Spleen (tissue), 7 donors: Measurements from ENCODE around the gene PLS3.

Experiments
- POLR2A ChIP-seq, 3 donors: fragments of 450-650 bp; IDR thresholded peaks; one replicate each; pipeline ENCODE4 v1.5.1; 2017; ENCODE audit warnings: antibody characterized with exemption in 3 of 3, mild to moderate bottlenecking in 1 of 3
- TF ChIP-seq, protein P1 (sequence below), 11 experiments: fragments of 200-600 bp in 7 of 11; fragments of 450-650 bp in 4 of 11; sonication (generic) in 4 of 11; IDR thresholded peaks in 8 of 11; conservative IDR thresholded peaks in 3 of 11; 1 replicate in 7 of 11; 2 replicates in 4 of 11; pipeline versions ENCODE4 v1.4.0 to v1.8.0; 2016 to 2021; ENCODE audit warnings: antibody characterized with exemption in 11 of 11, inconsistent platforms in 4 of 11, mild to moderate bottlenecking in 1 of 11
- donor health status: DM: no; HTN: no; CAD: no; lungs with moderate emphysema.
- donor health status: DM: no; HTN: no; CAD: no.
- donor health status: DM: no; HTN: no; CAD: no.

DNA sequence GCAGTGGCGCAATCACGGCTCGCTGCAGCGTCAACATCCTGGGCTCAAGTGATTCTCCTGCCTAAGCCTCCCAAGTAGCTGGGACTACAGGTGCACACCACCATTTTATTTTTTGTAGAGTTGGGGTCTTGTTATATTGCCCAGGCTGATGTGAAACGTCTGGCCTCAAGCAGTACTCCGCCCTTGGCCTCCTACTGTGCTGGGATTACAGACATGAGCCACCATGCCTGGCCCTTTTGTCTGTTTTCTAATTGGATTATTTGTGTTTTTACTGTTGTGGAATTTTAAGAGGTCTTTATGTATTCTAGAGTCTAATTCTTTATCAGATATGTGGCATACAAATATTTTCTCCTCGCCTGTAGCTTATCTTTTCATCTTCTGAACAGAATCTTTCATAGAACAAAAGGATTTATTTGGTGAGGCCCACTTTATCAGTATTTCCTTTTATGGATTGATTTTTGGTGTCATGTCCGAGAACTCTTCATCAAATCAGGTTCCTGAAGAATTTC lies 18.9 kb downstream of the PLS3 start:
- TF ChIP-seq, protein P1, sequence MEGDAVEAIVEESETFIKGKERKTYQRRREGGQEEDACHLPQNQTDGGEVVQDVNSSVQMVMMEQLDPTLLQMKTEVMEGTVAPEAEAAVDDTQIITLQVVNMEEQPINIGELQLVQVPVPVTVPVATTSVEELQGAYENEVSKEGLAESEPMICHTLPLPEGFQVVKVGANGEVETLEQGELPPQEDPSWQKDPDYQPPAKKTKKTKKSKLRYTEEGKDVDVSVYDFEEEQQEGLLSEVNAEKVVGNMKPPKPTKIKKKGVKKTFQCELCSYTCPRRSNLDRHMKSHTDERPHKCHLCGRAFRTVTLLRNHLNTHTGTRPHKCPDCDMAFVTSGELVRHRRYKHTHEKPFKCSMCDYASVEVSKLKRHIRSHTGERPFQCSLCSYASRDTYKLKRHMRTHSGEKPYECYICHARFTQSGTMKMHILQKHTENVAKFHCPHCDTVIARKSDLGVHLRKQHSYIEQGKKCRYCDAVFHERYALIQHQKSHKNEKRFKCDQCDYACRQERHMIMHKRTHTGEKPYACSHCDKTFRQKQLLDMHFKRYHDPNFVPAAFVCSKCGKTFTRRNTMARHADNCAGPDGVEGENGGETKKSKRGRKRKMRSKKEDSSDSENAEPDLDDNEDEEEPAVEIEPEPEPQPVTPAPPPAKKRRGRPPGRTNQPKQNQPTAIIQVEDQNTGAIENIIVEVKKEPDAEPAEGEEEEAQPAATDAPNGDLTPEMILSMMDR (IDR thresholded peaks at IDR 0.05 in 8 of 11, conservative IDR thresholded peaks at IDR 0.05 in 3 of 11), result no peak
- TF ChIP-seq POLR2A (IDR thresholded peaks at IDR 0.05), result no peak
